C4-2B (cell line): Measurements from ENCODE around the gene MRNIP.

Experiments
- ZFX ChIP-seq: fragments of 450-650 bp; IDR thresholded peaks from 2 replicates; pipeline ENCODE4 v1.6.1; 2017
- TF ChIP-seq, protein P1 (sequence below): fragments of 450-650 bp; conservative IDR thresholded peaks from 2 replicates; pipeline ENCODE4 v1.5.1; 2017; ENCODE audit warnings: mild to moderate bottlenecking

DNA sequence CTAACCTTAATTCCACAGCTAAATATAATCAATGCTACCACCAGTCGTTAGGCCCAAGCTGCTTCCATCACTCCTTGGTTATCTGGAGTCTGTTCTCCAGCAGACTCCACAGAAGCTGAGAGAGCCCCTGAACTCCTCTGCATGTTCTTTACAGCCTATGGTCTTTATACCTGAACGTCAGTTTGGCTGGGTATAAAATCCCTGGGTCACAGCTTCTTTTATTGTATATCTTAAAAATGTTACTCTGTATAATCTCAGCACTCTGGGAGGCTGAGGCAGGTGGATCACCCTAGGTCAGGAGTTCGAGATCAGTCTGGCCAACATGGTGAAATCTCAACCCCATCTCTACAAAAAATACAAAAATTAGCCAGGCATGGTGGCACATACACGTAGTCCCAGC is 23.7 kb upstream of the MRNIP start:
- TF ChIP-seq, protein P1, sequence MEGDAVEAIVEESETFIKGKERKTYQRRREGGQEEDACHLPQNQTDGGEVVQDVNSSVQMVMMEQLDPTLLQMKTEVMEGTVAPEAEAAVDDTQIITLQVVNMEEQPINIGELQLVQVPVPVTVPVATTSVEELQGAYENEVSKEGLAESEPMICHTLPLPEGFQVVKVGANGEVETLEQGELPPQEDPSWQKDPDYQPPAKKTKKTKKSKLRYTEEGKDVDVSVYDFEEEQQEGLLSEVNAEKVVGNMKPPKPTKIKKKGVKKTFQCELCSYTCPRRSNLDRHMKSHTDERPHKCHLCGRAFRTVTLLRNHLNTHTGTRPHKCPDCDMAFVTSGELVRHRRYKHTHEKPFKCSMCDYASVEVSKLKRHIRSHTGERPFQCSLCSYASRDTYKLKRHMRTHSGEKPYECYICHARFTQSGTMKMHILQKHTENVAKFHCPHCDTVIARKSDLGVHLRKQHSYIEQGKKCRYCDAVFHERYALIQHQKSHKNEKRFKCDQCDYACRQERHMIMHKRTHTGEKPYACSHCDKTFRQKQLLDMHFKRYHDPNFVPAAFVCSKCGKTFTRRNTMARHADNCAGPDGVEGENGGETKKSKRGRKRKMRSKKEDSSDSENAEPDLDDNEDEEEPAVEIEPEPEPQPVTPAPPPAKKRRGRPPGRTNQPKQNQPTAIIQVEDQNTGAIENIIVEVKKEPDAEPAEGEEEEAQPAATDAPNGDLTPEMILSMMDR, result no peak
- no peak for TF ChIP-seq ZFX
